Measurements from ENCODE around the gene RAE1. TPM values are rescaled to one million over a fixed set of nuclear protein-coding genes. Genes with fewer than 3 reads are reported as not detected.

Gene RAE1
- total RNA-seq, 1 donor from 2014 or later: 36.6 TPM

- DNase-seq: no peak
- H3K4me3 Mint-ChIP-seq: no peak overlapping the region
- H3K27me3 Mint-ChIP-seq: no peaks in the 10 kb centered on the region
- ChIA-PET CTCF (no interaction called here), POLR2A (interaction anchor here (0.6 to 0.7 kb wide), 2 partner anchors 22 to 115 kb away, joined by 4 to 5 read pairs; no protein-coding TSS in a partner anchor)
- H3K4me1 Mint-ChIP-seq: no peaks in the 10 kb centered on the region
- TF ChIP-seq CTCF (IDR thresholded peaks at IDR 0.05): no peak
- no peak for ATAC-seq (ENCODE audit: low read depth)
- no peaks in the 10 kb centered on the region for H3K9me3 Mint-ChIP-seq
- no peak overlapping the region for H3K27ac Mint-ChIP-seq
- intact Hi-C loops (cut with micrococcal nuclease): no loop called here
- peaks cover 99% of the 10 kb centered on the region for H3K36me3 Mint-ChIP-seq (ENCODE audit: low read depth)
Observed at GRCh38 chr20:57375652-57376230, 24.7 kb downstream of the RAE1 start.

- Mint-ChIP-seq H3K27ac (no peak overlapping the region), H3K4me3 (no peak overlapping the region), H3K4me1 (peaks cover 7% of the 10 kb centered on the region), H3K9me3 (no peaks in the 10 kb centered on the region), H3K36me3 (ENCODE audit: low read depth) (peaks cover 87% of the 10 kb centered on the region), H3K27me3 (no peaks in the 10 kb centered on the region)
- intact Hi-C loops (cut with micrococcal nuclease): no loop called here
- TF ChIP-seq CTCF (IDR thresholded peaks at IDR 0.05): no peak
- DNase-seq (no peak), ATAC-seq (ENCODE audit: low read depth) (no peak)
- ChIA-PET POLR2A (no interaction called here), CTCF (no interaction called here)
Observed at GRCh38 chr20:57377350-57377749, 26.3 kb downstream of the RAE1 start.

- H3K4me3 Mint-ChIP-seq: no peak overlapping the region
- H3K36me3 Mint-ChIP-seq (ENCODE audit: low read depth): peaks cover 79% of the 10 kb centered on the region
- DNase-seq (no peak), ATAC-seq (ENCODE audit: low read depth) (no peak)
- no peaks in the 10 kb centered on the region for H3K9me3 Mint-ChIP-seq
- H3K27ac Mint-ChIP-seq: no peak overlapping the region
- intact Hi-C loops (cut with micrococcal nuclease): no loop called here
- H3K4me1 Mint-ChIP-seq: peaks cover 10% of the 10 kb centered on the region
- POLR2A ChIA-PET: no interaction called here
- no peaks in the 10 kb centered on the region for H3K27me3 Mint-ChIP-seq
- no peak for TF ChIP-seq CTCF (IDR thresholded peaks at IDR 0.05)
- CTCF ChIA-PET: no interaction called here
Observed at GRCh38 chr20:57378107-57378506, 27.1 kb downstream of the RAE1 start.

GRCh38 chr20:57378646-57379262 lies 27.7 kb downstream of the RAE1 start:
- ATAC-seq (ENCODE audit: low read depth) (no peak), DNase-seq (no peak)
- peaks cover 73% of the 10 kb centered on the region for H3K36me3 Mint-ChIP-seq (ENCODE audit: low read depth)
- H3K27me3 Mint-ChIP-seq: no peaks in the 10 kb centered on the region
- intact Hi-C loops (cut with micrococcal nuclease): no loop called here
- peaks cover 10% of the 10 kb centered on the region for H3K4me1 Mint-ChIP-seq
- POLR2A ChIA-PET: no interaction called here
- no peaks in the 10 kb centered on the region for H3K9me3 Mint-ChIP-seq
- CTCF ChIA-PET: interaction anchor here (0.7 to 2.0 kb wide), 4 partner anchors 117 to 217 kb away, joined by 3 to 10 read pairs (median 4); no protein-coding TSS in a partner anchor
- TF ChIP-seq CTCF (IDR thresholded peaks at IDR 0.05): no peak
- H3K4me3 Mint-ChIP-seq: no peak overlapping the region
- no peak overlapping the region for H3K27ac Mint-ChIP-seq

GRCh38 chr20:57379263-57379647 lies 28.2 kb downstream of the RAE1 start:
- CTCF ChIA-PET: interaction anchor here (0.7 to 2.0 kb wide), 5 partner anchors 116 to 217 kb away, joined by 3 to 10 read pairs (median 3); no protein-coding TSS in a partner anchor

More at GRCh38 chr20:57379263-57379647, 28.2 kb downstream of the RAE1 start:
- H3K4me1 Mint-ChIP-seq: peaks cover 10% of the 10 kb centered on the region
- POLR2A ChIA-PET: interaction anchor here (0.6 to 1.6 kb wide), 2 partner anchors 11 to 45 kb away, joined by 4 to 5 read pairs; no protein-coding TSS in a partner anchor
- no peak overlapping the region for H3K27ac Mint-ChIP-seq
- ATAC-seq (ENCODE audit: low read depth) (no peak), DNase-seq (no peak)
- intact Hi-C loops (cut with micrococcal nuclease): no loop called here
- H3K36me3 Mint-ChIP-seq (ENCODE audit: low read depth): peaks cover 74% of the 10 kb centered on the region
- H3K9me3 Mint-ChIP-seq: no peaks in the 10 kb centered on the region
- H3K27me3 Mint-ChIP-seq: no peaks in the 10 kb centered on the region
- TF ChIP-seq CTCF (IDR thresholded peaks at IDR 0.05): no peak
- no peak overlapping the region for H3K4me3 Mint-ChIP-seq

All from activated B cell treated with CpG ODN at 0.5 μM for 24 hours (primary cell).